HG03066 (cell line): Measurements from ENCODE around the gene IBA57.
"Not testable (repeated sequence)": the region's sequence is repeated elsewhere in the genome, so short reads cannot be mapped to it uniquely, and the experiment has no call there.

Experiments
- ATAC-seq: cut with Tn5 transposase; IDR thresholded peaks from one replicate; pipeline ENCODE4 v1.9.1; 2021; ENCODE audit warnings: low read depth; ENCODE audit not compliant: unreplicated experiment

IBA57 gene

DNA sequence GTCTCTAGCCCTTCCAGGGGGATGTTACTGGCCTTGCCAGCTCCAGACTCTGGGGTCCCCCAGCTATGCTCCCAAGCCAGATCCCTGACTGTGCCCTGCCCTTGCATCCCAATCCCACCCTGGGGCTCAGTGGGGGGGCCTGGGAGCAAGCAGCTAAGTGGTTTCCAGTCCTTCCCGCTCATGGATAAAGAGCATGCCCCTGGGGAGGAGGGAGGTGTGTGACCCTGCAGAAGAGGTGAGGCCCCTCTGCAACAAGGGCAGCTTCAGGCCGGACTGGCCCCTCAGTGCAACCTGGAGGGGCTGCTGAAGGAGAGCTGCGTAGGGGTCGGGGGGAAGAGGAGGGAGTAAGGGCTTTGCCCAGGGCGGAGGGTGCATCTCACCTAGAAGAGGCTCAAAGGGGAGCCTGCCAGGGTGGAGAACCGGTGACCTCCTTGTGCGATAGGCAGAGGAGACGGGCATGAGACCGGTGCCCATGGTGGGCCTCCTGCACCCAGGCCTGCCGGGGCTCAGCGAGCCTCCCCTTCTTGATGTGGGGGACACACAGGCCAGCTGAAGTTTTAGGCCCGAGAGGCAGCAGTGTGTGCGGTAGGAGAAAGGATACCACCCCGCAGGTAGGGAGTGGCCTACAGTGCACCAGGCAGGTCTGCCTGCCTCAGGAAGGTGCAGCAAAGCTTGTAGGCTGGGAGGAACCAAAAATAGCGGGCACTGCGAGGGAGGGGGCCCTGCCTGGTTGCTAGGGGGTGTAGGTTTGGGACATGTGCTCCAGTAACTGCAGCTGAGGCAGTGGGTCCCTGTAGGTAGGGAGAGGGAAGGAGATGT lies 45.3 kb downstream of the IBA57 start:
- ATAC-seq, result no peak

DNA sequence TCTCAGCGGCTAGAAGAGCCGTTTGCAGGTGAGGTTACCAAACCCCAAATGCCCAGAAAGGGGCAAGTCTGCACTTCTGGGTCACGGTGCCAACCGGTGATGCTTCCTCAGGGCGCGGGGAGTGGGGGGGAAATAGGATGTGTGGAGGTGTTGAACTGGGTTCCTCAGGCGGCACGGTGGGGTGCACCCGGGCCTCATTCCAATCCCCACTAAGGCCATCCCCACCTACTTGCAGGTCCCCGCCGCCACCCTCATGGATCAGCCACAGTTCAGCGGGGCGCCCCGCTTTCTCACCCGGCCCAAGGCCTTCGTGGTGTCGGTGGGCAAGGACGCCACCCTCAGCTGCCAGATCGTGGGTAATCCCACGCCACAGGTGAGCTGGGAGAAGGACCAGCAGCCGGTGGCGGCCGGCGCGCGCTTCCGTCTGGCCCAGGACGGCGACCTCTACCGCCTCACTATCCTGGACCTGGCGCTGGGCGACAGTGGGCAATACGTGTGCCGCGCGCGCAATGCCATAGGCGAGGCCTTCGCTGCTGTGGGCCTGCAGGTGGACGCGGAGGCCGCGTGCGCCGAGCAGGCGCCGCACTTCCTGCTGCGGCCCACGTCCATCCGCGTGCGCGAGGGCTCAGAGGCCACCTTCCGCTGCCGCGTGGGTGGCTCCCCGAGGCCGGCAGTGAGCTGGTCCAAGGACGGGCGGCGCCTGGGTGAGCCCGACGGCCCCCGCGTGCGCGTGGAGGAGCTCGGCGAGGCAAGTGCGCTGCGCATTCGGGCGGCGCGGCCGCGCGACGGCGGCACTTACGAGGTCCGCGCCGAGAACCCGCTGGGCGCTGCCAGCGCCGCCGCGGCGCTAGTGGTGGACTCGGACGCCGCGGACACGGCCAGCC lies 46.2 kb downstream of the IBA57 start:
- no peak for ATAC-seq

- ATAC-seq, result no peak
Observed at GRCh38 chr1:228212415-228212965, 46.9 kb downstream of the IBA57 start.

- peak; percentile 88 for ATAC-seq
Observed at GRCh38 chr1:228212966-228213844, 47.6 kb downstream of the IBA57 start.

DNA sequence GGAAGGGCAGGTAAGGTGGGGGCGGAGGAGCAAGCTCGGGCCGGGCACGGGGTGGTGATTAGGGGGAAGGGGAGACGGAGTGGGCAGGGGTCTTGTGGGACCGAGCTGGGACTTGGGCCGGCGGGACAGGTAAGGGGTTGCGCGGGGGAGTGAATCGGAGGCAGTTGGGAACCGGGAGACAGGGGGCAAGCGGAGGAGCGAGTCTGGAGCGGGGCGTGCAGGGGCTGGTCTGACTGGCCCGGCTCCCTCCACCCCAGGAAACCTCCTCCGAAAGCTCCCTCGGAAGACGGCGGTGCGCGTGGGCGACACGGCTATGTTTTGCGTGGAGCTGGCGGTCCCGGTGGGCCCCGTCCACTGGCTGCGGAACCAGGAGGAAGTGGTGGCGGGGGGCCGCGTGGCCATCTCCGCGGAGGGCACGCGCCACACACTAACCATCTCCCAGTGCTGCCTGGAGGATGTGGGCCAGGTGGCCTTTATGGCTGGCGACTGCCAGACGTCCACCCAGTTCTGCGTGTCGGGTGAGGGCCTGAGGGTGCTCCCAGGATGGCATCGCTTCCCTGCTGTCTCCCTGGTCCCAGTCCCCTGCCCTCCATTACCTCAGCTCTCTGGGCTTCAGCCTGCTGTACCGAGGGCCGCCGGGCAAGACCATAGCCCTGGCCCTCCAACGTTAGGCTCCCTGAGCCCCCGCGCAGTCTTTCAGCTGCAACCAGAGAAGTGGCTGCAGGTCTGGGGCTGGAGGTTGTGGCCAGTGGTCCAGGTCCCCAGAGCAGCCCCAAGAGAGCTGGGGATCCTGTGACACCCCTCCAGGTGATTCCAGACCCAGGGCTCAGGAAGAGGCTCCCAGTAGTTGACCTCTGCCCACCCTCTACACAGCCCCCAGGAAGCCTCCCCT lies 48.6 kb downstream of the IBA57 start:
- ATAC-seq, result no peak

GRCh38 chr1:228214921-228215662 lies 49.5 kb downstream of the IBA57 start:
- ATAC-seq, result no peak

DNA sequence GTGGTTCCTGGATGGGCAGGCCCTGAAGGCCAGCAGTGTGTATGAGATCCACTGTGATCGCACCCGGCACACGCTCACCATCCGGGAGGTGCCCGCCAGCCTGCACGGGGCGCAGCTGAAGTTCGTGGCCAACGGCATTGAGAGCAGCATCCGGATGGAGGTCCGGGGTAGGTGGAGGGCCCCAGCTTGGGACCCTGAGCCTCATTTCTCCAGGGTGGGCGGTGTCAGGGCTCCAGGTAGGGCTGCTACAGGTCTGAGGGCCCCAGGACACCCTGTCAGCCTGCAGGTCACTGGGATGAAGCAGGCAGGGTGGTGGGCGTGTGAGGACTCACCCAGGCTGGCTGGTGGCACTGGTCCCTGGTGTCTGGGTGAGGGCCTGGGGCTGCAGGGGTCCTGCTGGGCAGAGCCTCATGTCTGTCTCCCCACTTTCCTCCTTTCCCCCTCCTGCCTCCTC lies 50.1 kb downstream of the IBA57 start:
- ATAC-seq, result no peak

- no peak for ATAC-seq
Observed at GRCh38 chr1:228216371-228217320, 51.0 kb downstream of the IBA57 start.

- ATAC-seq, result no peak
Observed at GRCh38 chr1:228217551-228218344, 52.1 kb downstream of the IBA57 start.

- no peak for ATAC-seq
Observed at GRCh38 chr1:228218513-228219244, 53.1 kb downstream of the IBA57 start.

DNA sequence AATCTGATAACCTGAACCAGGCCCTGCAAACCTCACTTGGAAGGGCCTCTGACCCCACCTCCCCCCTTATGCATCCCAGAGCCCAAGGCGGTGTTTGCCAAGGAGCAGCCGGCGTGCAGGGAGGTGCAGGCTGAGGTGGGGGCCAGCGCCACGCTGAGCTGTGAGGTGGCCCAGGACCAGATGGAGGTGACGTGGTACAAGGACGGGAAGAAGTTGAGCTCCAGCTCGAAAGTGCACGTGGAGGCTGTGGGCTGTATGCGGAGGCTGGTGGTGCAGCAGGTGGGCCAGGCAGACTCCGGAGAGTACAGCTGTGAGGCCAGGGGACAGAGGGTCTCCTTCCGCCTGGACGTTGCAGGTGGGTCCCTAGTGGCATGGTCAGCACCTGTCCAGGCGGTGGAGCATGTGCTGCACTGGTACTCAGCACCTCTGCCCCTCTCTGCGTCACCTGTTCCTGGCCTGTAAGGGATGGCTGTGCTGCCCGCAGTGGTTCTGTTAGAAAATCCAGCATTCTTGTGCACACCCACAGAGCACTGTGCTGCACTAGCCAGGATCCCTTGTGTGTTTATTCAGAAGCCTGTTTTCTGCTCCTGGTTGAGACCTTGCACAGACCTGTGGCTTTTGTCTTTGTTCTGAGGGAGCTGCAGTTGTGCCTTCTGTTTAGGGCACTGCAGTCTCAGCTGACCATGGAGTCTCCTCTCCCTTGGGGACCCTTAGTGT lies 53.8 kb downstream of the IBA57 start:
- ATAC-seq, result no peak

DNA sequence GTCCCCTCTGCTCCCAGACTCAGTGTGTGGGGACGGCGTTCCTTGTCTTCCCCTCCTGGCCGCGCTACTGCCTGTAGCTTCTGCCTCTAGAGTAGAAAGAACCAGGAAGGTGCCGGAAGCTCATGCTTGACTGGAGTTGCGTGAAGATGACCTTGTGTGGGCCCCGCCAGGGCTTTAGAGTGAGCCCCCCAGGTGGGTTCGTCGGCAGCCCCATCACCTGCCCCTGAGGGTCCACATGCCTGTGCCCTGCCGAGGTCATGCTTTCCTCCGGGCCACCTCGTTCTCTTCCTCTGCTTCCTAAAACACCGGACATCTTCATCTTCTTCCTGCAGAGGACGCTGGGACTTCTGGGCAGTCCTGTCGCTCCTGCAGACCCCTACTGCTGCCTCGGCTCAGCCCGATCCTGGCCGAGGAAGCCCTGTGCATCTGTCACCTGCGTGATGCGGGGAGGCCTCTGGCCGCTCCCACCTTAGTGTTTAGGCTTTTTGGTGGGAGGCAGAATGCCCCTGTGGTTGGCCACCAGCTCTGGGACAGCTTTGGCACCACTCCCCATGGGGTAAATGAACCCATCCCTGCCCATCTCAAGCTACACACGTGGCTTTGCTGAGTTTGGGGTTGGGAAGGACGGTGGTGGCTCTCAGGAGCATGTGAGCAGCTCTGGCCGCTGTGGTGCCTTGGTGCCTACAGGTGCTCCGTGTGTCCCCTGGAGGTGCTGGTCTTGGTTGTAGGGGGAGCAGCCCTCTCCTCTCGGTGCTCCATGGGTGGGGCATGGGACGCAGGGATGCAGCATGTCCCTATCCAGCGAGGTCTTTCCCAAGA lies 54.6 kb downstream of the IBA57 start:
- no peak for ATAC-seq

DNA sequence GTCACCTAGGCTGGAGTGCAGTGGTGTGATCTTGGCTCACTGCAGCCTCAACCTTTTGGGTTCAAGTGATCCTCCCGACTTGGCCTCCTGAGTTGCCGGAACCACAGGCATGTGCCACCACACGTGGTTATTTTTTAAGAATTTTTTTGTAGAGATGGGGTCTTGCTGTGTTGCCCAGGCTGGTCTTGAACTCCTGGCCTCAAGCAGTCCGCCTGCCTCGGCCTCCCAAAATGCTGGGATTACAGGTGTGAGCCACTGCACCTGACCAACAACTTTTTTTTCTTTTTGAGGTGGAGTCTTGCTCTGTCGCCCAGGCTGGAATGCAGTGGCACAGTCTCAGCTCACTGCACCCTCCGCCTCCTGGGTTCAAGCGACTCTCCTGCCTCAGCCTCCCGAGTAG lies 55.5 kb downstream of the IBA57 start:
- ATAC-seq, result not testable (repeated sequence)

DNA sequence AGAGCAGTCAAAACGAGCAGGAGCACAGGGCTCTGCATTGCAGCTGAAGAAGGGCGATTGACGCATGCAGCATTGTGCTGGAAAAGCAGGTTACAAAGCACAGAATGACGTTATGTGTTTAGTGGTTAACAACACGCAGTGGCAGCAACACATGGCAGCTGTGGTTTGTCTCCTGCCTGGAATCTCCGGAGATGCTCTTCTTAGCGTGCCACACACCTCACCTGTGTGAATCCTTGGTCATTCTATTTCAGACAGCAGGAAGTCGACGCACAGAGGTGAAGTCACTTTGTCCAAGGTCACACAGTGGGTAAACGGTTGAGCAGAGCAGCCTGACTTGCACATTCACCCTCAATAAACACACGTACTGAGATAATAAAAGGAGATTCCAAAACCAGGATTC lies 56.9 kb downstream of the IBA57 start:
- ATAC-seq, result no peak
